HG02884 (cell line): ENCODE measurements around the gene COL20A1.

Experiments
- ATAC-seq: cut with Tn5 transposase; IDR thresholded peaks from one replicate; pipeline ENCODE4 v1.9.1; 2021; ENCODE audit warnings: mild to moderate bottlenecking, moderate library complexity; ENCODE audit not compliant: unreplicated experiment

COL20A1 gene

GRCh38 chr20:63317601-63318291 lies 24.8 kb downstream of the COL20A1 start:
- ATAC-seq, result no peak

- no peak for ATAC-seq
These were observed 25.6 kb downstream of the COL20A1 start for GRCh38 chr20:63318391-63319163.

GRCh38 chr20:63319164-63320040 lies 26.4 kb downstream of the COL20A1 start:
- ATAC-seq, result no peak

- ATAC-seq, result no peak
These were observed 27.1 kb downstream of the COL20A1 start for GRCh38 chr20:63320041-63320511.

GRCh38 chr20:63320616-63321147 lies 27.7 kb downstream of the COL20A1 start:
- ATAC-seq, result no peak

GRCh38 chr20:63321148-63321831 lies 28.3 kb downstream of the COL20A1 start:
- no peak for ATAC-seq

- no peak for ATAC-seq
These were observed 29.4 kb downstream of the COL20A1 start for GRCh38 chr20:63322146-63322932.

- ATAC-seq, result no peak
These were observed 29.9 kb downstream of the COL20A1 start for GRCh38 chr20:63322933-63323273.

- ATAC-seq, result no peak
These were observed 30.5 kb downstream of the COL20A1 start for GRCh38 chr20:63323357-63323981.

- no peak for ATAC-seq
These were observed 32.1 kb downstream of the COL20A1 start for GRCh38 chr20:63325021-63325471.

- ATAC-seq, result no peak
These were observed 32.7 kb downstream of the COL20A1 start for GRCh38 chr20:63325554-63326313.

GRCh38 chr20:63326314-63327230 lies 33.6 kb downstream of the COL20A1 start:
- no peak for ATAC-seq

- no peak for ATAC-seq
These were observed 34.3 kb downstream of the COL20A1 start for GRCh38 chr20:63327231-63327745.

- ATAC-seq, result no peak
These were observed 35.2 kb downstream of the COL20A1 start for GRCh38 chr20:63328026-63328700.

GRCh38 chr20:63328718-63329275 lies 35.8 kb downstream of the COL20A1 start:
- ATAC-seq, result no peak

GRCh38 chr20:63329331-63330083 lies 36.5 kb downstream of the COL20A1 start:
- ATAC-seq, result no peak
